ENCODE measurements around the gene APBA2. TPM values are rescaled to one million over a fixed set of nuclear protein-coding genes. Genes with fewer than 3 reads are reported as not detected.

Gene APBA2
- total and polyA plus RNA-seq, 10 donors, result 5.8 to 33.8 (median 18.3) TPM

DNA sequence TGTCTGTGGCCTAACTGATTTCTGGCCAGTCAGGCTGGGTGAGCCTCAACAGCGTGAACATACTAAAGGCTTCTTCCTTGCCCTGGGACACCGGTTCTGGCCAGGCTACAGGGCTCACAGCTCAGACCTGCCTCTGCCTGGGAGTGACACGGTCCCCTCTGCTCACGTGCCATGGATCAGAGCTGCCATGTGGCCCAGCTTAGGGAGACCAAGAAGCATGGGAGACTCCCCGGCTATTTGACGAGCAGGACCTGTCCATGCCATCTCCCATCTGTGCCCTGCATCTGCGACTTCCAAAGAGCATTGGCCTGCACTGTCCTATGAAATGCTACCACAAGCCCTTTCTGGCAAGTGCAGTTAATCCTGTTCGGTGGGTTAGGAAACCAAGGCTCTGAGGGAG, 57.4 kb downstream of the APBA2 start:
- Histone ChIP-seq H3K36me3 (no peaks in the 10 kb centered on the region), H3K4me1 (peaks cover 0 to 56% (median 7%) of the 10 kb centered on the region in 6 donors), H3K27me3 (replicated peaks in 1 of 7) (no peaks in the 10 kb centered on the region), H3K27ac (peak overlapping the region in 3 of 8 donors; percentile 54 to 73 (median 66)), H3K9me3 (no peaks in the 10 kb centered on the region), H3K4me3 (no peak overlapping the region)
- 86 to 96% (median 93%) methylated on average over 6 to 8 of the region's 8 CpGs for WGBS, 5 donors
- intact Hi-C loops (cut with DNase I; ENCODE audit: low total_unique reads), result no loop called here
- TF ChIP-seq, protein P1, sequence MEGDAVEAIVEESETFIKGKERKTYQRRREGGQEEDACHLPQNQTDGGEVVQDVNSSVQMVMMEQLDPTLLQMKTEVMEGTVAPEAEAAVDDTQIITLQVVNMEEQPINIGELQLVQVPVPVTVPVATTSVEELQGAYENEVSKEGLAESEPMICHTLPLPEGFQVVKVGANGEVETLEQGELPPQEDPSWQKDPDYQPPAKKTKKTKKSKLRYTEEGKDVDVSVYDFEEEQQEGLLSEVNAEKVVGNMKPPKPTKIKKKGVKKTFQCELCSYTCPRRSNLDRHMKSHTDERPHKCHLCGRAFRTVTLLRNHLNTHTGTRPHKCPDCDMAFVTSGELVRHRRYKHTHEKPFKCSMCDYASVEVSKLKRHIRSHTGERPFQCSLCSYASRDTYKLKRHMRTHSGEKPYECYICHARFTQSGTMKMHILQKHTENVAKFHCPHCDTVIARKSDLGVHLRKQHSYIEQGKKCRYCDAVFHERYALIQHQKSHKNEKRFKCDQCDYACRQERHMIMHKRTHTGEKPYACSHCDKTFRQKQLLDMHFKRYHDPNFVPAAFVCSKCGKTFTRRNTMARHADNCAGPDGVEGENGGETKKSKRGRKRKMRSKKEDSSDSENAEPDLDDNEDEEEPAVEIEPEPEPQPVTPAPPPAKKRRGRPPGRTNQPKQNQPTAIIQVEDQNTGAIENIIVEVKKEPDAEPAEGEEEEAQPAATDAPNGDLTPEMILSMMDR (IDR thresholded peaks at IDR 0.05 in 8 of 11, conservative IDR thresholded peaks at IDR 0.05 in 3 of 11), result no peak
- TF ChIP-seq POLR2AphosphoS5 (IDR thresholded peaks at IDR 0.05) (no peak), POLR2A (IDR thresholded peaks at IDR 0.05) (no peak)
- peak; percentile 58 for DNase-seq

DNA sequence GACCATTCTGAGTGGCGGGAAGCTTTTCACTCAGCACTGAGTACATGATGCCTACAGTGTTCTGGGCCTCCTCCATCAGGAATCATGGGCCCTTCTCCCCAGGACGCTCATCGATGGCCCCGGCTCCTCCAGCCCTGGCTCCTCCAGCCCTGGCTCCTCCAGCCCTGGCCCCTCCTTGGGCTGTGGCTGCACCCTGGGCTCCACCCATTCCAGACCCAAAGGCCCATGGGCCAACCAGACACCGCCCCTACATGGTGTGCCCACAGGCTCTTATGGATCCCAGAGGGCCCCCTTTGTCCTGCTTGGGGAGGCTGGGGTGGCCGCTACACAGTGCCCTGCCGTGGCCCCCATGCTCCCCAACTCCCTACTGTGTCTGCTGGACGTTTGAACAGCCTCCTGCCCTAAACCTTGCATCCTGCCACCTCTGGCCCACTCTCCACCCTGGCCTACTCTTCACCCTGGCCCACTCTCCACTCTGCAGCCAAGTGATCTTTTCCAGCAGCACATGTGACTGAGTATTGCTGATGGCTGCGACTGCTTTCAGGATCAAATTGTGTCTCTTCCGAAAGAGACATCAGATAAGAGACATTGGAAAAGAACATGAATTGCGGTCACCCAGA, 57.9 kb downstream of the APBA2 start:
- Histone ChIP-seq H3K27ac (peak overlapping the region in 2 of 8 donors; percentile 66 to 73), H3K36me3 (no peaks in the 10 kb centered on the region), H3K9me3 (no peaks in the 10 kb centered on the region), H3K27me3 (replicated peaks in 1 of 7) (no peaks in the 10 kb centered on the region), H3K4me1 (peaks cover 0 to 53% (median 2%) of the 10 kb centered on the region in 6 donors), H3K4me3 (no peak overlapping the region)
- TF ChIP-seq, protein P1 (IDR thresholded peaks at IDR 0.05 in 8 of 11, conservative IDR thresholded peaks at IDR 0.05 in 3 of 11), result no peak
- TF ChIP-seq POLR2A (IDR thresholded peaks at IDR 0.05) (no peak), POLR2AphosphoS5 (IDR thresholded peaks at IDR 0.05) (no peak)
- 87 to 90% (median 89%) methylated on average over 8 to 11 of the region's 11 CpGs for WGBS, 5 donors
- intact Hi-C loops (cut with DNase I; ENCODE audit: low total_unique reads), result no loop called here
- peak; percentile 69 for DNase-seq

DNA sequence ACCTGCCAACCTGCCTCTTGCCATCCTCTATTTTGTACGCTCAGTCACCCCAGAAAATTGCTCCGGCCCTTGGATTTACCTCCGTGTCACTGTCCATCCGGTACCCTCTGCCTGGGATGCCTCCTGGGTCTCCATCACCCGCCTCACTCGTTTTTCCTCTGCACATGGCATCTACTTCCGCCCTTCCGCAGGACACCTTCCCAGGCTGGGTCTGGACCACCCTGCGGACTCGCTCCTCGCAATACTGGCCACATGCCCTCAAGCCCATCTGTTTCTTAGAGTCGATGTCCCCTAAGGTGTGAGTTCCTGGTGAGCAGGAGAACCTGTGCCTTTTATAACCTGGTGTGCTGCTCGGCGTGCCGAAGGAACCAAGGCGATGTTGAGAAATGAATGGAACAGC, 58.5 kb downstream of the APBA2 start:
- Histone ChIP-seq H3K36me3 (no peaks in the 10 kb centered on the region), H3K27me3 (replicated peaks in 1 of 7) (peaks cover 0 to 5% (median 0%) of the 10 kb centered on the region in 7 donors), H3K4me3 (no peak overlapping the region), H3K9me3 (no peaks in the 10 kb centered on the region), H3K4me1 (peaks cover 0 to 54% (median 2%) of the 10 kb centered on the region in 6 donors), H3K27ac (peak overlapping the region in 1 of 8 donors; percentile 73)
- DNase-seq, result peak; percentile 45
- intact Hi-C loops (cut with DNase I; ENCODE audit: low total_unique reads), result no loop called here
- 92 to 97% (median 94%) methylated on average over 16 of the region's 16 CpGs for WGBS, 5 donors
- TF ChIP-seq POLR2AphosphoS5 (IDR thresholded peaks at IDR 0.05) (no peak), POLR2A (IDR thresholded peaks at IDR 0.05) (no peak)
- TF ChIP-seq, protein P1 (IDR thresholded peaks at IDR 0.05 in 8 of 11, conservative IDR thresholded peaks at IDR 0.05 in 3 of 11), result no peak

DNA sequence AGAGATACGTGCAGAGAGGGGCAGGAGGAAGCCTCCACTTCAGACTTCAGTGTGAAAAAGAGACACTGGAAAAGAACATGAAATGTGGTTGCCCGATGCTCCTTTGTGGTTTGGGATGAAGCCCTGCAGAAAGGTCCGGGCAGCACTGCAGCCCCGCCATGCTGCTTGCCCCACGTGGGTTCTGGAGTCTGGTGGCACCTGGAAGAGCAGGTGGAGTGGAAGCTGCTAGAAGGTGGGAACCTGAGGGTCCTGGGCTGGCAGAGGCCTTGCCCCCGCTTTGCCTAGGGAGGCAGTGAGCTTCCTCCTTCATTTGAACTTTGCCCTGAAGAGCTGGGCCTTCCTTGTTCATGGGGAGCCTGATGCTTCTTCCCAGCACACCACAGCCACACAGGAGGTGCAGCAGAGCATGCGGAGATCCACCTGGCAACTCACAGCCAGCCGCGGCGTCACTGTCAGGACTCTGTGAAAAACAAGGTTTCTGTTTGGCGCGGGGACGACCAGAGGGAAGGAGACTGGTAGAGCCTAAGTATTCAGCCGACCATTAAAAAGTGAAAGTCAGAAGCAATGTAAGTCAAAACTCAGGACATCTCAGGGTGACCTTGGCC, 59.0 kb downstream of the APBA2 start:
- WGBS, 5 donors, result 78 to 89% (median 86%) methylated on average over 13 to 14 of the region's 14 CpGs
- no peak overlapping the region for H3K27ac ChIP-seq
- DNase-seq, result peak; percentile 64
- intact Hi-C loops (cut with DNase I; ENCODE audit: low total_unique reads), result no loop called here
- no peak overlapping the region for H3K4me3 ChIP-seq
- H3K36me3 ChIP-seq, result no peaks in the 10 kb centered on the region
- TF ChIP-seq POLR2AphosphoS5 (IDR thresholded peaks at IDR 0.05) (no peak), POLR2A (IDR thresholded peaks at IDR 0.05) (no peak)
- TF ChIP-seq, protein P1 (IDR thresholded peaks at IDR 0.05 in 8 of 11, conservative IDR thresholded peaks at IDR 0.05 in 3 of 11), result no peak
- no peaks in the 10 kb centered on the region for H3K9me3 ChIP-seq
- H3K27me3 ChIP-seq (replicated peaks in 1 of 7), result peaks cover 0 to 6% (median 0%) of the 10 kb centered on the region in 7 donors
- peaks cover 0 to 59% (median 4%) of the 10 kb centered on the region in 6 donors for H3K4me1 ChIP-seq
